DOHH2 (cell line): ENCODE measurements around the gene SLC15A2.

Experiments
- H3F3A ChIP-seq: fragments of 200-600 bp; sonication (generic), shearing (Covaris generic); 2 replicates; pipeline ENCODE4 v1.6.0; 2016; ENCODE audit warnings: antibody characterized with exemption, mild to moderate bottlenecking; ENCODE audit not compliant: control insufficient read depth, insufficient read depth
- H3K27ac ChIP-seq: fragments of 200-600 bp; sonication (generic); 2 replicates; pipeline ENCODE4 v1.5.1; 2014; ENCODE audit warnings: low read depth, mild to moderate bottlenecking, low read length, moderate library complexity
- H3K27me3 ChIP-seq: fragments of 200-600 bp; sonication (generic); 2 replicates; pipeline ENCODE4 v1.6.1; 2014; ENCODE audit warnings: mild to moderate bottlenecking, low read length, mixed read lengths; ENCODE audit not compliant: control insufficient read depth
- H3K36me3 ChIP-seq: fragments of 200-600 bp; sonication (generic); 2 replicates; pipeline ENCODE4 v1.6.1; 2014; ENCODE audit warnings: mild to moderate bottlenecking, low read length, moderate library complexity, mixed read lengths; ENCODE audit not compliant: control insufficient read depth
- H3K4me1 ChIP-seq: fragments of 200-600 bp; sonication (generic); 2 replicates; pipeline ENCODE4 v1.6.1; 2014; ENCODE audit warnings: mild to moderate bottlenecking, low read length, mixed read lengths; ENCODE audit not compliant: control insufficient read depth
- H3K4me2 ChIP-seq: fragments of 200-600 bp; sonication (generic); 2 replicates; pipeline ENCODE4 v1.6.0; 2014; ENCODE audit warnings: mild to moderate bottlenecking, low read length, moderate library complexity
- H3K4me3 ChIP-seq: fragments of 200-600 bp; sonication (generic); 2 replicates; pipeline ENCODE4 v1.5.1; 2014; ENCODE audit warnings: mild to moderate bottlenecking, low read length, mixed read lengths
- H3K79me2 ChIP-seq: fragments of 200-600 bp; sonication (generic); 2 replicates; pipeline ENCODE4 v1.6.1; 2014; ENCODE audit warnings: mild to moderate bottlenecking, low read length, mixed read lengths; ENCODE audit not compliant: control insufficient read depth
- H3K9me2 ChIP-seq: fragments of 200-600 bp; sonication (generic); replicated peaks from 2 replicates; pipeline ENCODE4 v1.6.1; 2014; ENCODE audit warnings: mild to moderate bottlenecking, low read length, mixed read lengths; ENCODE audit not compliant: control insufficient read depth
- H3K9me3 ChIP-seq: fragments of 200-600 bp; sonication (generic); 2 replicates; pipeline ENCODE4 v1.6.1; 2014; ENCODE audit warnings: antibody characterized with exemption, low read length, mixed read lengths; ENCODE audit not compliant: control insufficient read depth, insufficient read depth
- H4K20me1 ChIP-seq: fragments of 200-600 bp; sonication (generic); 2 replicates; pipeline ENCODE4 v1.6.0; 2014; ENCODE audit warnings: low read depth, mild to moderate bottlenecking, antibody characterized with exemption, low read length, moderate library complexity; ENCODE audit not compliant: control insufficient read depth, insufficient read depth
- EZH2phosphoT487 ChIP-seq: fragments of 200-600 bp; sonication (generic); IDR thresholded peaks from 2 replicates; pipeline ENCODE4 v1.6.1; 2017; ENCODE audit warnings: borderline replicate concordance, mild to moderate bottlenecking, antibody characterized with exemption, low read length, moderate library complexity, mixed read lengths
- TF ChIP-seq, protein P1 (sequence below): fragments of 200-600 bp; sonication (generic); IDR thresholded peaks from one replicate; pipeline ENCODE4 v1.5.1; 2014; ENCODE audit warnings: antibody characterized with exemption, mild to moderate bottlenecking, low read depth, low read length; ENCODE audit not compliant: poor library complexity, severe bottlenecking

The SLC15A2 gene

DNA sequence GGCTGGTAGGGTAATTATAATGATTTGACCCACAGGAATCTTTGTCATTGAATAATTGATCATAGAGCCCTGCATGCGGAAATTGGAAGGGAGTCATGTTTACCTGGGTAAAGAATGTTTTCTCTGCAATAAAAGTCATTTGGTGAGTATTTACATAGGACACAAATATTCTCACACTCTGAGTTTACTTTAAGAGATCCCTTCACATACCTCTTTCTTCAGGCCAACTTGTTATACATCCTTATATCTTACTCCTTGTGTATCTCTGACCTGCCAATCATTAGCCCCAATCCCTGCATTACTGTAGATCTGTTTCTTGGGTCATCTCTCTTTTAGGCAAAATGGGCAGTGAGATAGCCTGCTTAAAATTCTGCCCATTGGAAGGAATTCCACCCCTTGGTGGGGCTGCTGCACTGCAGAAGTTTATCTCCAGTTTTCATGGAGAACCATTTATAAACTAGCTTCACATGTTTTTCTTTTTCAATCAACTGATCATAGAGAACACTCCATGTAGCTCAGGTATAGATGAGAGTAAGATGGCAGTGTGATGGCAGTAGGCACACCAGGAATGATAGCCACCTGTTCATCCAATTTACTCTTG, 81.6 kb downstream of the SLC15A2 start:
- H3K27ac ChIP-seq = no peak overlapping the region
- TF ChIP-seq EZH2phosphoT487 = no peak
- TF ChIP-seq, protein P1, sequence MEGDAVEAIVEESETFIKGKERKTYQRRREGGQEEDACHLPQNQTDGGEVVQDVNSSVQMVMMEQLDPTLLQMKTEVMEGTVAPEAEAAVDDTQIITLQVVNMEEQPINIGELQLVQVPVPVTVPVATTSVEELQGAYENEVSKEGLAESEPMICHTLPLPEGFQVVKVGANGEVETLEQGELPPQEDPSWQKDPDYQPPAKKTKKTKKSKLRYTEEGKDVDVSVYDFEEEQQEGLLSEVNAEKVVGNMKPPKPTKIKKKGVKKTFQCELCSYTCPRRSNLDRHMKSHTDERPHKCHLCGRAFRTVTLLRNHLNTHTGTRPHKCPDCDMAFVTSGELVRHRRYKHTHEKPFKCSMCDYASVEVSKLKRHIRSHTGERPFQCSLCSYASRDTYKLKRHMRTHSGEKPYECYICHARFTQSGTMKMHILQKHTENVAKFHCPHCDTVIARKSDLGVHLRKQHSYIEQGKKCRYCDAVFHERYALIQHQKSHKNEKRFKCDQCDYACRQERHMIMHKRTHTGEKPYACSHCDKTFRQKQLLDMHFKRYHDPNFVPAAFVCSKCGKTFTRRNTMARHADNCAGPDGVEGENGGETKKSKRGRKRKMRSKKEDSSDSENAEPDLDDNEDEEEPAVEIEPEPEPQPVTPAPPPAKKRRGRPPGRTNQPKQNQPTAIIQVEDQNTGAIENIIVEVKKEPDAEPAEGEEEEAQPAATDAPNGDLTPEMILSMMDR = peak; percentile 15
- H3K4me2 ChIP-seq = no peak overlapping the region
- H3K4me1 ChIP-seq = peaks cover 15% of the 10 kb centered on the region
- H3K36me3 ChIP-seq = no peaks in the 10 kb centered on the region
- H3K27me3 ChIP-seq = no peaks in the 10 kb centered on the region
- H3K9me2 ChIP-seq = no peaks in the 10 kb centered on the region
- peaks cover 10% of the 10 kb centered on the region; the same call in 1 of the 2 replicates for H3K9me3 ChIP-seq
- H3K4me3 ChIP-seq = no peak overlapping the region
- H4K20me1 ChIP-seq = no peaks in the 10 kb centered on the region
- no peaks in the 10 kb centered on the region for H3K79me2 ChIP-seq
- H3F3A ChIP-seq = no peaks in the 10 kb centered on the region

DNA sequence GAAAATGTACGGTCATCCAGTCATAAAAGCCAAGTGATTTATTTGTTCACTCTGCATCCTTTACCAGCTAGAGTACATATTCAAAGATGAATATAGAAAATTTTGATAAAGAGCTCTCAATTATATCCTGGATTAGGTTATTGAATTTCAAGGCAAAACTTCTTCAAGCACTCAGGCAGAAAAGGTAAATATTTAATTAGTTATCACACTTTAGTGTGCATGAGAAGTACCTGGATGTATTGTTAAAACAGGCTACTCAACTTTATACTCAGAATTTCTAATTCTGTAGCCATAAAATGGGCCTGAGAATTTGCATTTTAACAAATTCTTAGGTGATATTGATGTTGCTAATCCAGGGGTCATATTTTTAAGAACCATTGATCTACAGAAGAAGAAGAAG, 82.5 kb downstream of the SLC15A2 start:
- peaks cover 10% of the 10 kb centered on the region; the same call in 1 of the 2 replicates for H3K9me3 ChIP-seq
- H3K27me3 ChIP-seq = no peaks in the 10 kb centered on the region
- H3K9me2 ChIP-seq = no peaks in the 10 kb centered on the region
- H3K79me2 ChIP-seq = no peaks in the 10 kb centered on the region
- H3K4me3 ChIP-seq = no peak overlapping the region
- H4K20me1 ChIP-seq = no peaks in the 10 kb centered on the region
- no peak overlapping the region for H3K4me2 ChIP-seq
- peaks cover 24% of the 10 kb centered on the region for H3K4me1 ChIP-seq
- H3F3A ChIP-seq = no peaks in the 10 kb centered on the region
- H3K36me3 ChIP-seq = no peaks in the 10 kb centered on the region
- TF ChIP-seq, protein P1 = no peak
- no peak for TF ChIP-seq EZH2phosphoT487
- H3K27ac ChIP-seq = no peak overlapping the region

DNA sequence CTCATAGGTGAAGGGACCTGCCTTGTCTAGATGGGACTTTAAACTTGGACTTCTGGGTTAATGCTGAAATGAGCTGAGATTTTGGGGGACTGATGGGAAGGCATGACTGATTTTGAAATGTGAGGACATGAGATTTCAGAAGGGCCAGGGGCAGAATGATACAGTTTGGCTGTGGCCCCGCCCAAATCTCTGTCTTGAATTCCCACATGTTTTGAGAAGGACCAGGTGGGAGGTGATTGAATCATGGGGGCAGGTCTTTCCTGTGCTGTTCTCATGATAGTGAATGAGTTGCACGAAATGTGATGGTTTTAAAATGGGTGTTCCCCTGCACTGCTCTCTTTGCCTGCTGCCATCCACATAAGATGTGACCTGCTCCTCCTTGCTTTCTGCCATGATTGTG, 85.0 kb downstream of the SLC15A2 start:
- Histone ChIP-seq H4K20me1 (no peaks in the 10 kb centered on the region), H3K4me3 (no peak overlapping the region), H3K9me3 (peaks cover 19% of the 10 kb centered on the region; the same call in 1 of the 2 replicates), H3K27ac (no peak overlapping the region), H3K36me3 (no peaks in the 10 kb centered on the region), H3K27me3 (no peaks in the 10 kb centered on the region), H3K4me2 (no peak overlapping the region), H3F3A (no peaks in the 10 kb centered on the region), H3K4me1 (peaks cover 29% of the 10 kb centered on the region), H3K79me2 (no peaks in the 10 kb centered on the region), H3K9me2 (no peaks in the 10 kb centered on the region)
- TF ChIP-seq, protein P1 = no peak
- TF ChIP-seq EZH2phosphoT487 = no peak
